ENCODE results near the gene MTMR10.

Gene MTMR10

DNA sequence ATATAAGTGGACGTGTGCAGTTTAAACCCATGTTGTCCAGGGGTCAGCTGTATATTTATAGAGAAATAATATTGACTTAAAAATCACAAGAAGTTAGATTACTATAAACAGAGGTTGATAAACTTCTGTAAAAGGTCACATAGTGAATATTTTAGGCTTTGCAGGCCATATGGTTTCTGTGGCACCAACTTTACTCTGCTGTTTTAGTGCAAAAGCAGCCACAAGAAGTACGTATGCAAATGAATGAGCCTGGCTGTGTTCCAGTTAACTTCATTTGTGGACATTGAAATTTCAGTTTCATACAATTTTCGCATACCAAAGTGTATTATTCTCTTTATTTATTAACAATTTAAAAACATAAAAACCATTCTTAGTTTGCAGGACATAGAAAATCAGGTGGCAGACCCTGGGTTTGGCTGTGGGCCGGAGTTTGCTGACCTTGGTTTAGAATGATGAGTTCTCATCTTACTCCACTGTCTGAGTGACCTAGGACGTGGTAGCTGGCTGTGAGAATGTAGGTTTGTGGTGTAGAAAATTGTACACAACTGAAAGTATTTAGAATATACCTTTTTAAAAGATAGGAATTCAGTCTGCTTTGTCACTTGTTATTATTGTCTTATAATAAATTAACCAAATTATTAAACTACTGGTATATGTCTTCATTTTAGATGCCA is 71.4 kb downstream of the MTMR10 start:
- no peak for DNase-seq (ENCODE audit: low spot score)

- no peak for DNase-seq (ENCODE audit: low spot score)
Observed at GRCh38 chr15:30918366-30918765, 73.1 kb downstream of the MTMR10 start.

GRCh38 chr15:30917675-30918074 is 73.8 kb downstream of the MTMR10 start:
- DNase-seq (ENCODE audit: low spot score): no peak

GRCh38 chr15:30917013-30917412 is 74.4 kb downstream of the MTMR10 start:
- DNase-seq (ENCODE audit: low spot score): no peak

- no peak for DNase-seq (ENCODE audit: low spot score)
Observed at GRCh38 chr15:30913761-30914160, 77.7 kb downstream of the MTMR10 start.

GRCh38 chr15:30906366-30906765 is 85.1 kb downstream of the MTMR10 start:
- DNase-seq (ENCODE audit: low spot score): no peak

- no peak for DNase-seq (ENCODE audit: low spot score)
Observed at GRCh38 chr15:30905821-30906220, 85.6 kb downstream of the MTMR10 start.

DNA sequence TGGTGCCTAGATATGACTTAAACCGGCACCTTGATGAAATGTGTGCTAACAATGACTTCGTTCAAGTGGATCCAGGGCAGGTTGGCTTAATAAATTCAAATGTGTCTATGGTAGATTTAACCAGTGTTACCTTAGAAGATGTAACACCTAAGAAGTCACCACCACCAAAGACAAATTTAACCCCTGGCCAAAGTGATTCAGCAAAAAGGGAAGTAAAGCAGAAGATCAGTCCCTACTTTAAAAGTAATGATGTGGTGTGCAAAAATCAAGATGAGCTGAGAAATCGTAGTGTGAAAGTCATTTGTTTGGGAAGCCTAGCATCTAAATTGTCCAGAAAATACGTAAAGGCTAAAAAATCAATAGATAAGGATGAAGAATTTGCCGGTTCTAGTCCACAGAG is 86.6 kb downstream of the MTMR10 start:
- DNase-seq (ENCODE audit: low spot score): no peak

DNA sequence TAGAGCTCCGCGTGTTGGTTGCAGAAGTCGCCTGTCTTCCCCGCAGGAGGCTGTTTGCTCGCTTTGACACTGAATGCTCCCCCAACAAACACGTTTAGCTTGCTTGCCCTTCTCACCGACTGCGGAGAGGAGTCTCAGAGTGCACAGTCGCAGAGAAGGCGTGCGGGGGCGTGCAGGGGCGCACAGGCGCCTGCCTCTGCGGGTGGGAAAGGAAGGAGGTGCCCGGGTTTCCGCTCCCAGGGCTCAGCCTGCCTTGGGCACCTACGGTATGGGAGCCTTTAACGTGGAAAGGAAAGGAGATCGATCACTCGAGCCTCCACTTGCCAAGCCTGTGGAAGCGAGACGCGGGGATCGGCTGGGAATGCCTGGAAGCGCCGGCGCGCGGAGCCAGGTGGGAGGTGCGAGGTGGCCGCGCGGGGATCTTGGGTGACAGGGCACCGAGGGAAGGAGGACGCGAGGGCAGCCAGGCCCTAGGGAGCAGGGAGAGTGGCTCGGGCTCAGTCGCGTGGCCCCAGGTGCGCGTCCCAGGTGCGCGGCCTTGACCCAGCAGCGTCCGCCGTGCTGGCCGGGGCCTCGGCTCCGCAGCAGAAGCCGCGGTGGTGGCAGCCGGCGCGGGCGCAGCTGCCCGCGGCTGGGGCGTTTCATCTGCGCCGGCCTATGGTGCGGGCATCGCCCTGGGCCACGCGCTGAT is 87.8 kb downstream of the MTMR10 start, which contains the start of gene FAN1:
FAN1 (plus strand) TSS at position 419 of the 691 bp plus-strand sequence. CDS start 749 bp downstream, outside the sequence.
- peak; percentile 87 for DNase-seq (ENCODE audit: low spot score)

DNA sequence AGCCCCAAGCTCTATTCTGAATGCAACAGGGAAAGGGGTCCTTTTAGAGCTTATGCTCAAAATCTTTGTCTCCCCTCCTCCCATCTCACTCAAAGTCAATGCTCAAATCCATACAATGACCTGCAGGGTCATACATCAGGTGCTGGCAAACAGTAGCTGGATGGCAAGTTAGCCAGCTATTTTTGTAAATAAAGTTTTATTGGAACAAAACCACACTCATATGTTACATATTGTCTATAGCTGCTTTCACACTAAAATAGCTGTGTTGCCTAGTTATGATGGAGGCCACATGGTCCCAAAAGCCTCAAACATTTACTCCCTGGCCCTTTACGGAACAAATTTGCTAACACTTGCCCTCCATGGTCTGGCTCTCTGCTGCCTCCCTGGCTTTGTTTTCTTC is 89.5 kb downstream of the MTMR10 start:
- no peak for DNase-seq (ENCODE audit: low spot score)

DNA sequence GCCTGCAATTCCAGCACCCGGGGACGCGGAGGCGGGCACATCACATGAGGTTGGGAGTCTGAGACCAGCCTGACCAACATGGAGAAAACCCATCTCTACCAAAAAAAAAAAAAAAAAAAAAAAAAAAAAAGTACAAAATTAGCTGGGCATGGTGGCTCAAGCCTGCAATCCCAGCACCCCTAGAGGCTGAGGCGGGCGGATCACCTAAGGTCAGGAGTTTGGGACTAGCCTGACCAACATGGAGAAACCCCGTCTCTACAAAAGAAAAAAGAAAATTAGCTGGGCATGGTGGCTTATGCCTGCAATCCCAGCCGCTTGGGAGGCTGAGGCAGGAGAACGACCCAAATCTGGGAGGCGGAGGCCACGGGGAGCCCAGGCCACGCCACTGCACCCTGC is 95.2 kb downstream of the MTMR10 start:
- DNase-seq (ENCODE audit: low spot score): no peak

DNA sequence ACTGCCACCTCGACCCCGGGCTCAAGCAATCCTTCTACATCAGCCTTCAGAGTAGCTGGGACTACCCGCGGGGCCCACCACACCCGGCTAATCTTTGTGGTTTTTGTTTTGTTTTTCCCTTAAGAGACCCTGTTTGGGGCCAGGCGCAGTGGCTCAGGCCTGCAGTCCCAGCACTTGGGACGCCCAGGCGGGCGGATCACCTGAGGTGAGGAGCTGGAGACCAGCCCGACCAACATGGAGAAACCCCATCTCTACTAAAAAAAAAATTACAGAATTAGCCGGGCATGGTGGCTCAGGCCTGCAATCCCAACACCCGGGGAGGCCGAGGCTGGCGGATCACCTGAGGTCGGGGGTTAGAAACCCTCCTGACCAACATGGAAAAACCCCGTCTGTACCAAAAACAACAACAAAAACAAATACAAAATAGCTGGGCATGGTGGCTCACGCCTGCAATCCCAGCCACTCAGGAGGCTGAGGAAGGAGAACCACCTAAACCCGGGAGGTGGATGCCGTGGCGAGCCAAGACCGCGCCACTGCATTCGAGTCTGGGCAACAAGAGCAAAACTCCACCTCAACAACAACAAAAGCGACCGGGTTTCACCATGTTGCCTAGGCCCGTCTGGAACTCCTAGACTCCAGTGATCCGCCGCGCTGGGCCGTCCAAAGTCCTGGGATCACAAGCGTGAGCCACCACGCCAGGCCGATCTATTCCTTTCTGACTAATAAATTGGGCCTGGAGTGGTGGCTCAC is 95.8 kb downstream of the MTMR10 start:
- no peak for DNase-seq (ENCODE audit: low spot score)

- DNase-seq (ENCODE audit: low spot score): no peak
Observed at GRCh38 chr15:30889196-30889595, 102.2 kb downstream of the MTMR10 start.
